Measurements from ENCODE around the gene VSIG10.

Gene VSIG10

DNA sequence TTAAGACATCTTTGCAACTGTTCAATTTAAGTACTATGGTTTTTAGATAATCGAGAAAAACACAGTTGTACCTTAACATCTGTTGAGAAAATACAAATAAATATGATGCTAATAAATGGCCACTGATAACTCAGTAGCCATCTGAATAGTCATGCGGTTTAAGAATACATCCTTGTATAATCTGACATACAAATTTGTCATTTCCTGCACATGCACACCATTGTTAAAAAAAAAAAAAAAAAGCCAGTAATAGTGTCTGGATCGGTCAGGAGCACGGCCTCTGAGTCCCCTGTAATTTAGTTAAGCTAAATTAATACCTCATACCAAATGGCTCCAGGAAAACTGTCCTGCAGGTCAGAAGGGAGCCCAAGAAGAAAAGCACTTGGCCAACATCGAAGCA lies 70.5 kb downstream of the VSIG10 start:
- H3K27ac ChIP-seq (ENCODE audit: low read depth, low read length) = no peak overlapping the region
- peaks cover 6% of the 10 kb centered on the region; the same call in 1 of the 2 replicates for H4K20me1 ChIP-seq (ENCODE audit: control insufficient read depth, insufficient read depth, low read depth, low read length)
- no peak overlapping the region for H3K4me3 ChIP-seq (ENCODE audit: low read length)
- H3K27me3 ChIP-seq (ENCODE audit: control insufficient read depth, low read length) = no peaks in the 10 kb centered on the region
- no peak for TF ChIP-seq EZH2phosphoT487 (IDR thresholded peaks at IDR 0.05; ENCODE audit: borderline replicate concordance, low read length)
- no peaks in the 10 kb centered on the region for H3K9me2 ChIP-seq (replicated peaks; ENCODE audit: control insufficient read depth, low read length)
- H3K4me1 ChIP-seq (ENCODE audit: control insufficient read depth, low read length) = peaks cover 16% of the 10 kb centered on the region
- no peaks in the 10 kb centered on the region for H3K9me3 ChIP-seq (ENCODE audit: control insufficient read depth, insufficient read depth, low read length)
- no peak overlapping the region for H3K4me2 ChIP-seq (ENCODE audit: low read length)
- peaks cover 58% of the 10 kb centered on the region for H3K36me3 ChIP-seq (ENCODE audit: control insufficient read depth, low read length)
- H3F3A ChIP-seq (ENCODE audit: control insufficient read depth, insufficient read depth) = peaks cover 5% of the 10 kb centered on the region; the same call in 1 of the 2 replicates
- no peaks in the 10 kb centered on the region for H3K79me2 ChIP-seq (ENCODE audit: control insufficient read depth, low read length)

DNA sequence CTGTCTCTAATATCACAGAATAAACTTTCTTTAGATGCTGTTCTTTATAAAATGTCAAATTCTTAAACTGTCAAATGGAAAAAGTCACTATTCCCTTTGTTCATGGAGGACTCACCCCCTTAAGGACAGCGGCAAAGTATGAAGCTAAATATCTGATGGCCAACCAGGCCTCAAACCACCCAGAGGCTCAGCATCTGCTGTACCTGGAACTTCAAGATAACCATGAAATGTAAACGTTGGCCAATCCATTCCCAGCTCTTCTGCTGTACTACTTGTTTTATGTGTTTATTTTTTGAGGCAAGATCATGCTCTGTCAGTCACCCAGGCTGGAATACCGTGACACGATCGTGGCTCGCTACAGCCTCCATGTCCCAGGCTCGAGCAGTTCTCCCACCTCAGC lies 71.6 kb downstream of the VSIG10 start:
- H3K27me3 ChIP-seq (ENCODE audit: control insufficient read depth, low read length) = no peaks in the 10 kb centered on the region
- H3K79me2 ChIP-seq (ENCODE audit: control insufficient read depth, low read length) = no peaks in the 10 kb centered on the region
- H3F3A ChIP-seq (ENCODE audit: control insufficient read depth, insufficient read depth) = peaks cover 5% of the 10 kb centered on the region; the same call in 1 of the 2 replicates
- H3K27ac ChIP-seq (ENCODE audit: low read depth, low read length) = no peak overlapping the region
- TF ChIP-seq CTCF (IDR thresholded peaks at IDR 0.05; ENCODE audit: low read depth, low read length, poor library complexity, severe bottlenecking) (no peak), EZH2phosphoT487 (IDR thresholded peaks at IDR 0.05; ENCODE audit: borderline replicate concordance, low read length) (no peak)
- H3K36me3 ChIP-seq (ENCODE audit: control insufficient read depth, low read length) = peaks cover 66% of the 10 kb centered on the region
- H3K4me3 ChIP-seq (ENCODE audit: low read length) = no peak overlapping the region
- H3K9me3 ChIP-seq (ENCODE audit: control insufficient read depth, insufficient read depth, low read length) = no peaks in the 10 kb centered on the region
- H4K20me1 ChIP-seq (ENCODE audit: control insufficient read depth, insufficient read depth, low read depth, low read length) = peaks cover 6% of the 10 kb centered on the region; the same call in 1 of the 2 replicates
- peaks cover 16% of the 10 kb centered on the region for H3K4me1 ChIP-seq (ENCODE audit: control insufficient read depth, low read length)
- no peak overlapping the region for H3K4me2 ChIP-seq (ENCODE audit: low read length)
- H3K9me2 ChIP-seq (replicated peaks; ENCODE audit: control insufficient read depth, low read length) = no peaks in the 10 kb centered on the region

- H3K79me2 ChIP-seq (ENCODE audit: control insufficient read depth, low read length) = no peaks in the 10 kb centered on the region
- no peak overlapping the region for H3K27ac ChIP-seq (ENCODE audit: low read depth, low read length)
- H3K4me2 ChIP-seq (ENCODE audit: low read length) = no peak overlapping the region
- no peaks in the 10 kb centered on the region for H3K27me3 ChIP-seq (ENCODE audit: control insufficient read depth, low read length)
- H4K20me1 ChIP-seq (ENCODE audit: control insufficient read depth, insufficient read depth, low read depth, low read length) = no peaks in the 10 kb centered on the region
- TF ChIP-seq CTCF (IDR thresholded peaks at IDR 0.05; ENCODE audit: low read depth, low read length, poor library complexity, severe bottlenecking) (no peak), EZH2phosphoT487 (IDR thresholded peaks at IDR 0.05; ENCODE audit: borderline replicate concordance, low read length) (no peak)
- no peaks in the 10 kb centered on the region for H3K9me3 ChIP-seq (ENCODE audit: control insufficient read depth, insufficient read depth, low read length)
- no peaks in the 10 kb centered on the region for H3K9me2 ChIP-seq (replicated peaks; ENCODE audit: control insufficient read depth, low read length)
- H3F3A ChIP-seq (ENCODE audit: control insufficient read depth, insufficient read depth) = peaks cover 5% of the 10 kb centered on the region; the same call in 1 of the 2 replicates
- H3K36me3 ChIP-seq (ENCODE audit: control insufficient read depth, low read length) = peaks cover 86% of the 10 kb centered on the region
- H3K4me1 ChIP-seq (ENCODE audit: control insufficient read depth, low read length) = no peaks in the 10 kb centered on the region; the same call in 1 of the 2 replicates
- no peak overlapping the region for H3K4me3 ChIP-seq (ENCODE audit: low read length)
Measured at GRCh38 chr12:118029166-118029565, 74.6 kb downstream of the VSIG10 start.

DNA sequence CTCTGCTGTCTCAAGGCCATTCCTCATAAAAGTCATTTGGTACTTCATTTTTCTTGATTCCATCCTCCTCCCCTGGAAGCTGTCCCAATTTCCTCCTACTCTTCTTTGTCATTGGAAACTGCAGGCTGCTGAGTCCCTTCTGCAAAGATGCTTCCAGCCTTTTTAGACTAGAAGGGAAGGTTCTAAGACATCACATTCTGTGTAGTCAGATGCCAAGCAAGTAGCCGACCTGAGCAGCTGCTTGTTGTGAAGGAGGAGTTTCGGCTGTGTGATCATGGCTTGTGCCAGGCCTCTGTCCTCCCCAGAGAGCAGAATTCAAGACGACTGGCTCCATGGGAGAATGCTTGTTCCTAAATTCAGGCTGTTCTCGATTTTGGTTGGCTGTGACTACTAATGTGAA lies 78.6 kb downstream of the VSIG10 start:
- Histone ChIP-seq H3K4me2 (ENCODE audit: low read length) (no peak overlapping the region), H3F3A (ENCODE audit: control insufficient read depth, insufficient read depth) (no peaks in the 10 kb centered on the region), H3K27me3 (ENCODE audit: control insufficient read depth, low read length) (no peaks in the 10 kb centered on the region), H3K27ac (ENCODE audit: low read depth, low read length) (no peak overlapping the region), H3K36me3 (ENCODE audit: control insufficient read depth, low read length) (peaks cover 85% of the 10 kb centered on the region), H3K79me2 (ENCODE audit: control insufficient read depth, low read length) (no peaks in the 10 kb centered on the region), H3K4me3 (ENCODE audit: low read length) (no peak overlapping the region), H4K20me1 (ENCODE audit: control insufficient read depth, insufficient read depth, low read depth, low read length) (no peaks in the 10 kb centered on the region), H3K4me1 (ENCODE audit: control insufficient read depth, low read length) (no peaks in the 10 kb centered on the region), H3K9me3 (ENCODE audit: control insufficient read depth, insufficient read depth, low read length) (no peaks in the 10 kb centered on the region), H3K9me2 (replicated peaks; ENCODE audit: control insufficient read depth, low read length) (no peaks in the 10 kb centered on the region)
- TF ChIP-seq EZH2phosphoT487 (IDR thresholded peaks at IDR 0.05; ENCODE audit: borderline replicate concordance, low read length) = no peak
- no peak for TF ChIP-seq CTCF (IDR thresholded peaks at IDR 0.05; ENCODE audit: low read depth, low read length, poor library complexity, severe bottlenecking)

All from DOHH2 (cell line).